Fibroblast of lung (primary cell): ENCODE results near the gene ACTC1. TPM values are rescaled to one million over a fixed set of nuclear protein-coding genes. Genes with fewer than 3 reads are reported as not detected.

Experiments used
- DNase-seq, 2 donors: peaks; one replicate each; pipeline versions ENCODE4 v3.0.0 to v3.0.0-alpha.2; 2010; ENCODE audit warnings: low read depth in 2 of 2
- H2AFZ ChIP-seq: 2 replicates; pipeline ENCODE4 v1.5.1; 2012; ENCODE audit warnings: low read length, control low read depth, inconsistent platforms
- H3K27ac ChIP-seq: 2 replicates; pipeline ENCODE4 v1.5.1; 2011; ENCODE audit warnings: low read length, control low read depth; ENCODE audit not compliant: insufficient read depth
- H3K27me3 ChIP-seq: 2 replicates; pipeline ENCODE4 v1.5.1; 2011; ENCODE audit warnings: mild to moderate bottlenecking, low read length; ENCODE audit not compliant: control insufficient read depth, insufficient read depth
- H3K36me3 ChIP-seq: 2 replicates; pipeline ENCODE4 v1.5.1; 2011; ENCODE audit warnings: low read length; ENCODE audit not compliant: control insufficient read depth, insufficient read depth
- H3K4me1 ChIP-seq: 2 replicates; pipeline ENCODE4 v1.5.1; 2011; ENCODE audit warnings: low read length; ENCODE audit not compliant: control insufficient read depth, insufficient read depth; ENCODE audit errors: extremely low read depth
- H3K4me2 ChIP-seq: 2 replicates; pipeline ENCODE4 v1.5.1; 2011; ENCODE audit warnings: low read length, control low read depth; ENCODE audit not compliant: insufficient read depth; ENCODE audit errors: extremely low read depth
- H3K4me3 ChIP-seq, 4 experiments: fragments of 200-600 bp in 1 of 4; sonication (generic) in 1 of 4; replicated peaks in 1 of 4; 2 replicates each; pipeline ENCODE4 v1.5.1; 2011 to 2016; ENCODE audit warnings: low read length in 4 of 4, low read depth in 3 of 4, mild to moderate bottlenecking in 3 of 4, control low read depth in 2 of 4, inconsistent platforms in 1 of 4, mixed read lengths in 1 of 4; ENCODE audit not compliant: insufficient read depth in 1 of 4; ENCODE audit errors: control extremely low read depth in 1 of 4
- H3K79me2 ChIP-seq: 2 replicates; pipeline ENCODE4 v1.5.1; 2012; ENCODE audit warnings: mild to moderate bottlenecking, low read length, inconsistent platforms; ENCODE audit not compliant: control insufficient read depth, insufficient read depth
- H3K9ac ChIP-seq: 2 replicates; pipeline ENCODE4 v1.5.1; 2011; ENCODE audit warnings: mild to moderate bottlenecking, low read length, control low read depth; ENCODE audit not compliant: insufficient read depth
- H3K9me3 ChIP-seq: 2 replicates; pipeline ENCODE4 v1.5.1; 2012; ENCODE audit warnings: low read depth, low read length; ENCODE audit not compliant: control insufficient read depth, insufficient read depth
- H4K20me1 ChIP-seq: 2 replicates; pipeline ENCODE4 v1.5.1; 2011; ENCODE audit warnings: low read length; ENCODE audit not compliant: control insufficient read depth, insufficient read depth; ENCODE audit errors: extremely low read depth
- CTCF ChIP-seq, 2 donors: IDR thresholded peaks in 1 of 2; conservative IDR thresholded peaks in 1 of 2; 1 replicate in 1 of 2; 2 replicates in 1 of 2; pipeline ENCODE4 v1.5.1; 2011 to 2012; ENCODE audit warnings: low read length in 2 of 2, control low read depth in 1 of 2, inconsistent platforms in 1 of 2, low read depth in 1 of 2, mild to moderate bottlenecking in 1 of 2
- EZH2 ChIP-seq: IDR thresholded peaks from 2 replicates; pipeline ENCODE4 v1.5.1; 2012; ENCODE audit warnings: low read length, control low read depth, mild to moderate bottlenecking; ENCODE audit errors: missing control alignments
- polyA plus RNA-seq, 2 donors: library from polyadenylated mRNA; depleted of rRNA in 1 of 2; stranded (reverse) in 1 of 2; unstranded in 1 of 2; fragments of >200 nt; gene quantifications; 2 replicates each; pipeline ENCODE4 v1.2.1, GENCODE V29; 2011 to 2012; ENCODE audit warnings: missing spikeins in 1 of 2
- total RNA-seq: library from RNA; depleted of rRNA; stranded (reverse); fragments of >200 nt; gene quantifications from 2 replicates; pipeline ENCODE4 v1.2.1, GENCODE V29; 2014

Gene ACTC1
- total and polyA plus RNA-seq, 2 donors (not counting 1 experiment from before 2014, with no cell fraction given): 0.33 to 0.36 TPM

GRCh38 chr15:34786206-34786605, 9.1 kb downstream of the ACTC1 start:
- H3K79me2 ChIP-seq: no peaks in the 10 kb centered on the region
- no peaks in the 10 kb centered on the region for H3K4me1 ChIP-seq
- no peaks in the 10 kb centered on the region for H4K20me1 ChIP-seq
- H3K9ac ChIP-seq: no peak overlapping the region
- no peaks in the 10 kb centered on the region for H3K36me3 ChIP-seq
- TF ChIP-seq CTCF (conservative IDR thresholded peaks at IDR 0.05 in 1 of 2, IDR thresholded peaks at IDR 0.05 in 1 of 2; ENCODE audit: low read depth in 1 of 2, low read length in 2 of 2): no peak
- TF ChIP-seq EZH2: no peak
- H3K4me3 ChIP-seq: no peak overlapping the region
- H2AFZ ChIP-seq: no peak overlapping the region
- no peaks in the 10 kb centered on the region for H3K9me3 ChIP-seq
- H3K27me3 ChIP-seq: peaks cover 10% of the 10 kb centered on the region
- no peak overlapping the region for H3K27ac ChIP-seq
- no peak for DNase-seq
- H3K4me2 ChIP-seq: no peak overlapping the region

GRCh38 chr15:34783991-34784390, 11.4 kb downstream of the ACTC1 start:
- no peak overlapping the region for H3K9ac ChIP-seq
- no peak for DNase-seq

GRCh38 chr15:34783431-34783830, 11.9 kb downstream of the ACTC1 start:
- H3K4me2 ChIP-seq: no peak overlapping the region
- no peak overlapping the region for H3K9ac ChIP-seq
- H2AFZ ChIP-seq: no peak overlapping the region
- no peak overlapping the region for H3K4me3 ChIP-seq
- no peaks in the 10 kb centered on the region for H3K36me3 ChIP-seq
- H3K79me2 ChIP-seq: no peaks in the 10 kb centered on the region
- TF ChIP-seq CTCF (conservative IDR thresholded peaks at IDR 0.05 in 1 of 2, IDR thresholded peaks at IDR 0.05 in 1 of 2; ENCODE audit: low read depth in 1 of 2, low read length in 2 of 2): no peak
- no peak for TF ChIP-seq EZH2
- H3K27ac ChIP-seq: no peak overlapping the region
- H3K27me3 ChIP-seq: peaks cover 5% of the 10 kb centered on the region
- no peaks in the 10 kb centered on the region for H4K20me1 ChIP-seq
- no peaks in the 10 kb centered on the region for H3K4me1 ChIP-seq
- no peak for DNase-seq
- H3K9me3 ChIP-seq: no peaks in the 10 kb centered on the region

More at GRCh38 chr15:34783991-34784390, 11.4 kb downstream of the ACTC1 start:
- no peak overlapping the region for H3K4me2 ChIP-seq
- no peaks in the 10 kb centered on the region for H3K79me2 ChIP-seq
- no peak overlapping the region for H3K27ac ChIP-seq
- no peaks in the 10 kb centered on the region for H3K4me1 ChIP-seq
- peaks cover 5% of the 10 kb centered on the region for H3K27me3 ChIP-seq
- H2AFZ ChIP-seq: no peak overlapping the region
- H3K9me3 ChIP-seq: no peaks in the 10 kb centered on the region
- no peaks in the 10 kb centered on the region for H4K20me1 ChIP-seq
- no peaks in the 10 kb centered on the region for H3K36me3 ChIP-seq
- TF ChIP-seq EZH2 (no peak), CTCF (conservative IDR thresholded peaks at IDR 0.05 in 1 of 2, IDR thresholded peaks at IDR 0.05 in 1 of 2; ENCODE audit: low read depth in 1 of 2, low read length in 2 of 2) (no peak)
- no peak overlapping the region for H3K4me3 ChIP-seq
